Measurements from ENCODE around the gene ALCAM.

GRCh38 chr3:105388176-105388575 lies 21.5 kb downstream of the ALCAM start:
- no peak for TF ChIP-seq CTCF (IDR thresholded peaks at IDR 0.05)
- TF ChIP-seq POLR2A (IDR thresholded peaks at IDR 0.05): no peak

All from Peyer's patch (tissue), 4 donors.